HCT116 (cell line): ENCODE data around the gene P4HB. TPM values are rescaled to one million over a fixed set of nuclear protein-coding genes. Genes with fewer than 3 reads are reported as not detected.

Experiments
- ATAC-seq: fragments of 200-7000 bp; cut with Tn5 transposase; 2 replicates; pipeline ENCODE4 v1.9.1; 2020; ENCODE audit warnings: mild to moderate bottlenecking, moderate library complexity
- BruUV-seq: library from RNA; stranded (reverse); fragments of 400-500 nt; replicated peaks from 2 replicates; lab custom pipeline; 2021; lab: Mats Ljungman, UMichigan
- CTCF ChIA-PET: fragments of 300-600 bp; sonication (Branson Sonifier 250); formaldehyde crosslinking; loops from one replicate; lab custom pipeline; 2021; ENCODE audit warnings: antibody characterized with exemption; lab: Charles Lee
- POLR2A ChIA-PET: fragments of 300-600, 350-600 bp; sonication (Branson Sonifier 250); formaldehyde crosslinking; loops from one replicate; lab custom pipeline; 2021; ENCODE audit warnings: antibody characterized with exemption; lab: Charles Lee
- RAD21 ChIA-PET, 2 experiments: fragments of 300-600 bp; sonication (Branson Sonifier 250); formaldehyde crosslinking; loops; one replicate each; lab custom pipeline; 2023; ENCODE audit warnings: low total read pairs in 2 of 2; ENCODE audit not compliant: uncharacterized antibody in 2 of 2, unreplicated experiment in 2 of 2, low non-redundant PET in 1 of 2; lab: Charles Lee
- DNase-seq: peaks from one replicate; pipeline ENCODE4 v3.0.0-alpha.2; 2010; ENCODE audit warnings: low read depth, low spot score
- H2AFZ ChIP-seq: fragments of 200-600 bp; shearing (Covaris generic), sonication (generic); 2 replicates; pipeline ENCODE4 v1.6.1; 2017; ENCODE audit warnings: low read depth, mixed run types, mixed read lengths, antibody characterized with exemption, low read length; ENCODE audit not compliant: poor library complexity, severe bottlenecking
- H3K27ac ChIP-seq: 2 replicates; pipeline ENCODE4 v1.5.1; 2012; ENCODE audit warnings: low read depth, low read length
- H3K27me3 ChIP-seq: fragments of 200-600 bp; sonication (generic); 2 replicates; pipeline ENCODE4 v1.6.1; 2016; ENCODE audit warnings: mixed run types, low read length, mixed read lengths; ENCODE audit not compliant: insufficient read depth
- H3K36me3 ChIP-seq, 2 experiments: fragments of 200-500 bp in 1 of 2; fragments of 200-600 bp in 1 of 2; sonication (Bioruptor generic) in 1 of 2; sonication (generic) in 1 of 2; 2 replicates each; pipeline versions ENCODE4 v1.5.1 to v1.6.1; 2014 to 2016; ENCODE audit warnings: low read length in 2 of 2, inconsistent platforms in 1 of 2, mixed read lengths in 1 of 2, mixed run types in 1 of 2; ENCODE audit not compliant: insufficient read depth in 2 of 2, control insufficient read depth in 1 of 2
- H3K4me1 ChIP-seq, 2 experiments: fragments of 200-600 bp in 1 of 2; sonication (generic) in 1 of 2; 2 replicates each; pipeline versions ENCODE4 v1.5.1 to v1.6.1; 2012 to 2017; ENCODE audit warnings: low read length in 2 of 2, inconsistent platforms in 1 of 2, mild to moderate bottlenecking in 1 of 2, mixed read lengths in 1 of 2, mixed run types in 1 of 2, moderate library complexity in 1 of 2; ENCODE audit not compliant: insufficient read depth in 2 of 2, control insufficient read depth in 1 of 2
- H3K4me2 ChIP-seq: fragments of 200-600 bp; sonication (generic); 2 replicates; pipeline ENCODE4 v1.6.1; 2017; ENCODE audit warnings: mixed run types, low read length, mixed read lengths
- H3K4me3 ChIP-seq, 2 experiments: fragments of 200-600 bp in 1 of 2; sonication (generic) in 1 of 2; replicated peaks in 1 of 2; 2 replicates each; pipeline ENCODE4 v1.5.1; 2011 to 2016; ENCODE audit warnings: low read length in 2 of 2, control low read depth in 1 of 2, low read depth in 1 of 2, mild to moderate bottlenecking in 1 of 2, mixed read lengths in 1 of 2, mixed run types in 1 of 2
- H3K79me2 ChIP-seq: fragments of 200-600 bp; sonication (generic); 2 replicates; pipeline ENCODE4 v1.6.1; 2017; ENCODE audit warnings: mild to moderate bottlenecking, mixed run types, low read length, moderate library complexity, mixed read lengths; ENCODE audit not compliant: insufficient read depth
- H3K9ac ChIP-seq: fragments of 200-600 bp; sonication (generic); 2 replicates; pipeline ENCODE4 v1.6.1; 2016; ENCODE audit warnings: low read length, mixed read lengths
- H3K9me2 ChIP-seq: fragments of 200-600 bp; sonication (generic), shearing (Covaris generic); 2 replicates; pipeline ENCODE4 v1.6.1; 2017; ENCODE audit warnings: mixed run types, mild to moderate bottlenecking, moderate library complexity; ENCODE audit not compliant: insufficient read depth
- H3K9me3 ChIP-seq, 2 experiments: fragments of 200-500 bp in 1 of 2; fragments of 200-600 bp in 1 of 2; sonication (Bioruptor generic) in 1 of 2; sonication (generic) in 1 of 2; 2 replicates each; pipeline ENCODE4 v1.6.1; 2014 to 2017; ENCODE audit warnings: low read length in 2 of 2, mixed read lengths in 2 of 2, inconsistent platforms in 1 of 2, low read depth in 1 of 2, mild to moderate bottlenecking in 1 of 2, mixed run types in 1 of 2, moderate library complexity in 1 of 2; ENCODE audit not compliant: control insufficient read depth in 1 of 2, insufficient read depth in 1 of 2
- H4K20me1 ChIP-seq: fragments of 200-600 bp; sonication (generic), shearing (Covaris generic); 2 replicates; pipeline ENCODE4 v1.6.1; 2017; ENCODE audit warnings: mixed run types, mild to moderate bottlenecking, moderate library complexity; ENCODE audit not compliant: insufficient read depth
- EGR1 ChIP-seq: IDR thresholded peaks from 2 replicates; pipeline ENCODE4 v1.6.1; 2012; ENCODE audit warnings: low read depth
- ELF1 ChIP-seq: IDR thresholded peaks from 2 replicates; pipeline ENCODE4 v1.6.1; 2012; ENCODE audit warnings: low read depth, borderline replicate concordance
- SRF ChIP-seq: IDR thresholded peaks from 2 replicates; pipeline ENCODE4 v1.6.1; 2012; ENCODE audit warnings: low read depth
- ZBTB33 ChIP-seq: IDR thresholded peaks from 2 replicates; pipeline ENCODE4 v1.6.1; 2011; ENCODE audit warnings: mild to moderate bottlenecking, low read length, moderate library complexity; ENCODE audit not compliant: insufficient replicate concordance; ENCODE audit errors: extremely low read depth
- intact Hi-C: fragments of 100-400 bp; cut with micrococcal nuclease; formaldehyde crosslinking; loops from 2 replicates; pipeline ENCODE4 v1.10.0; 2022
- total RNA-seq: library from RNA; stranded (reverse); gene quantifications from one replicate; pipeline ENCODE4 v1.2.1, GENCODE V29; 2021; ENCODE audit not compliant: unreplicated experiment
- TF ChIP-seq, protein P1 (sequence below), 3 experiments: fragments of 200-600 bp in 1 of 3; sonication (generic) in 1 of 3; IDR thresholded peaks in 2 of 3; conservative IDR thresholded peaks in 1 of 3; 2 replicates each; pipeline ENCODE4 v1.5.1; 2012 to 2017; ENCODE audit warnings: low read depth in 2 of 3, low read length in 2 of 3, antibody characterized with exemption in 1 of 3, borderline replicate concordance in 1 of 3, control low read depth in 1 of 3, mild to moderate bottlenecking in 1 of 3, mixed read lengths in 1 of 3, mixed run types in 1 of 3, moderate library complexity in 1 of 3; ENCODE audit not compliant: insufficient read depth in 1 of 3

Gene P4HB
- total RNA-seq, 1 experiment from 2014 or later, result 1,043 TPM

- Histone ChIP-seq H3K27me3 (no peaks in the 10 kb centered on the region), H4K20me1 (no peaks in the 10 kb centered on the region), H3K4me2 (peak overlapping the region; percentile 60), H3K9ac (peak overlapping the region; percentile 47), H3K4me3 (no peak overlapping the region), H3K79me2 (peaks cover 6% of the 10 kb centered on the region; the same call in 1 of the 2 replicates), H3K27ac (peak overlapping the region; percentile 85; the same call in 1 of the 2 replicates), H2AFZ (no peak overlapping the region), H3K9me3 (no peaks in the 10 kb centered on the region), H3K4me1 (peaks cover 24 to 52% of the 10 kb centered on the region in 2 experiments), H3K36me3 (peaks cover 7 to 29% of the 10 kb centered on the region in 2 experiments; a peak in 2 of 4 replicates), H3K9me2 (no peaks in the 10 kb centered on the region)
- ChIA-PET CTCF (no interaction called here), RAD21 (no interaction called here), POLR2A (no interaction called here)
- intact Hi-C loops, result no loop called here
- TF ChIP-seq ELF1 (no peak), SRF (no peak), ZBTB33 (no peak), EGR1 (no peak)
- TF ChIP-seq, protein P1, sequence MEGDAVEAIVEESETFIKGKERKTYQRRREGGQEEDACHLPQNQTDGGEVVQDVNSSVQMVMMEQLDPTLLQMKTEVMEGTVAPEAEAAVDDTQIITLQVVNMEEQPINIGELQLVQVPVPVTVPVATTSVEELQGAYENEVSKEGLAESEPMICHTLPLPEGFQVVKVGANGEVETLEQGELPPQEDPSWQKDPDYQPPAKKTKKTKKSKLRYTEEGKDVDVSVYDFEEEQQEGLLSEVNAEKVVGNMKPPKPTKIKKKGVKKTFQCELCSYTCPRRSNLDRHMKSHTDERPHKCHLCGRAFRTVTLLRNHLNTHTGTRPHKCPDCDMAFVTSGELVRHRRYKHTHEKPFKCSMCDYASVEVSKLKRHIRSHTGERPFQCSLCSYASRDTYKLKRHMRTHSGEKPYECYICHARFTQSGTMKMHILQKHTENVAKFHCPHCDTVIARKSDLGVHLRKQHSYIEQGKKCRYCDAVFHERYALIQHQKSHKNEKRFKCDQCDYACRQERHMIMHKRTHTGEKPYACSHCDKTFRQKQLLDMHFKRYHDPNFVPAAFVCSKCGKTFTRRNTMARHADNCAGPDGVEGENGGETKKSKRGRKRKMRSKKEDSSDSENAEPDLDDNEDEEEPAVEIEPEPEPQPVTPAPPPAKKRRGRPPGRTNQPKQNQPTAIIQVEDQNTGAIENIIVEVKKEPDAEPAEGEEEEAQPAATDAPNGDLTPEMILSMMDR (IDR thresholded peaks at IDR 0.05 in 2 of 3, conservative IDR thresholded peaks at IDR 0.05 in 1 of 3; ENCODE audit: borderline replicate concordance in 1 of 3, insufficient read depth in 1 of 3, low read depth in 2 of 3, low read length in 2 of 3), result no peak
- ATAC-seq (no peak), DNase-seq (no peak)
- BruUV-seq, result no TSS peak
Observed at GRCh38 chr17:81899514-81900166, 39.3 kb upstream of the P4HB start.
